C1 segment of cervical spinal cord (tissue), 14 donors: ENCODE results near the gene EIF3C.
"Not testable (repeated sequence)": the region's sequence is repeated elsewhere in the genome, so short reads cannot be mapped to it uniquely, and the experiment has no call there.

Experiments
- DNase-seq, 14 donors: peaks; one replicate each; lab custom pipeline; 2025; lab: John Stamatoyannopoulos, UW

EIF3C gene

DNA sequence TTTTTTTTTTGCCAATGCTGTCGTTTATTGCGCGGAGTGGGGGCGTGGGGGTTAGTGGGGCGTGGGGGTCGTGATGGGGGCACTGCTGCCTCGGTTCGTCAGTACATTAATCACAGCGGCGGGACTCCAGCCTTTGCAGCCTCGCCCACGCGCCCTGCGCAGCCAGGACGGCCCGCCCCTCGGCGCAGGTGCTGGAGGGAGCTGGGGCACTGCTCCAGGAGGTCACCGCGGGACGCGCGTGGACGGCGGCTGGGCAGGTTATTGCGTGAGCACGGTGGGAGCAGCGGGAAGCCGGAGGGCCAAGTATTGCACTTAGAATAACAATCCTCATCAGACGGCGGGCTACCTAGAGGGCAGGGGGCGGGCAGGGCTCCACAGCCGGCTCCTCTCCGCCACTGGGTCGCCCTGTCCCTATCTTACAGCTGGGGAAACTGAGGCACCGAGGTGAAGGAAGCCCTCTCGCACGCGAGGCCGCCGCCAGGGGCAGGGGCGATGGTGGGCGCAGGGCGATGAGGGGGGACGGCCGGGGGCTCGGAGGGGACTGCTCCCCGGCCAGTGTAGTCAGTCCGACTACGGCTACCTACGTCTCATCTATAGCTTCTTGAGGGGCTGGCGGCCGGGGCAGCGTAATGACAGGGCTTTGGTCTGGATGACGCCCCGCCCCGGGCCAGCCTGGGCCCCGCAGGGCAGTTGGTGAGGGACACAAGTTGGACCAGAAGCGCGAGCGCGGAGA lies 35.5 kb downstream of the EIF3C start:
- not testable (repeated sequence) for DNase-seq

GRCh38 chr16:28749997-28750465 lies 38.8 kb downstream of the EIF3C start:
- DNase-seq, result not testable (repeated sequence)

DNA sequence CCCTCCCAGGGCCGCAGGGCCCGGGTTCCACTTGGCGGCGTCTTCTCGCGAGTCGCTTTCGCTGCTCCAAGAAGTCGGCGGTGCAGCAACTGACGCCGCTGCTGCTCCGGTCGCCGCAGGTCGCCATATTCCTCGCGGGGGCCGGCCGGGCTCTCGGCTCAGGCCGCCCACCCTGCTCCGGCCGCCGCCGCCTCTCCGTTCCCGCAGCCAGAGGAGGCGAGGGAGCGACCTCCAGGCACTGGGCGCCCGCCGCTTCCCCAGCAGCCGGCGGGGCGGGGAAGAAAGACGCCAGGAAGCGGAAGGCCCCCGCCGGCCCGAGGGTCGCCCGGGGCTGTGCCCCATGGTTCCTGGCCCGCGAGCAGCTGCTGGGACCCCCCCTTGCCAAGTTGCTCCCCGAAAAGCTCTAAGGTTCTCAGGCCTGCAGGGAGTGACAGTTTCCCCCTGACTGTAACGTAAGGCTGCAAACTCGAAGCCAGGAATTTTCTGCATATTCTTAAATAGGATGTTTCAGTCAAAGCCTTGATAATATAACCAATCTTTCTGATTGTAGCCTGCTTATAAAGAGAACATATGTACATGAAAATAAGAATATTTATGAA lies 39.3 kb downstream of the EIF3C start:
- DNase-seq, result not testable (repeated sequence)

- not testable (repeated sequence) for DNase-seq
Measured at GRCh38 chr16:28751487-28751886, 40.2 kb downstream of the EIF3C start, which contains the start of gene NPIPB9. TSS of gene NPIPB9 (plus strand) at chr16:28751787.

DNA sequence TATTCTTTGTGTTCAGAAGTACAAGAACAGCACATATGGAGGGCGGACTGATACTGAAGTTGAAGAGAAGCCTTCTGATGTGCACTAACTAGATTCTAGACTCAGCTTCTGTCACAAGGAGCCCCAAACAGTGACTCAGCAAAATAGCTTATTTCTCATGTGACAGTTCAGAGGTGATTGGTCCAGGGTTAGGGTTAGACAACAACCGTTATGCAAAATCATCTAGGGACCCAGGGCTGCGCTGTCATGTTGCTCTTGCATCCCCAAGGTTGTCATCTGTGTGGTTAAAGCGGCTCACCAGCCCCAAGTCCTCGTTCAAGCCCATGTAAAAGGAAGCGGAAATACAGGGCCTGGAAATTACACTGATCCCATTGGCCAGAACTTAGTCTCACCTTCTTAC lies 70.4 kb downstream of the EIF3C start:
- DNase-seq, result not testable (repeated sequence)

DNA sequence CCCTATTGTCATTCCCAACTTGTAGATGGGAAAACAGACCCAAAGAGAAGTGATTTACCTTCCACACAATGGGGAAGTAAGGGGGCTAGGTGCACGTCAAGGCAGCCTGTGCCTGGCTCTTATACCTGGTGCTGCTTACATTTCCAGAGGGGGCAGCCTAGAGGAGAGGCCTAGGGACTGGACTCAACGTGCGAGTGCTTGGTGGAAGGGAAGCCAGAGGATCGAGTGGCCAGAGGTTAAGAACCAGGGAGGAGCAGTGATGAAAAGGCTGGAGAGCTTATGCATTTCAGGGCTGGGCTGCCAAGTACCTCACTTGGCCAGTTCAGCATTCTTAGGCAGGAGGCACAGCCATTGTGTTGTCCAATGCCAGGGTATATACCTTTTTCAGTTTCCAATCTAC lies 71.1 kb downstream of the EIF3C start:
- DNase-seq, result not testable (repeated sequence)
